Limb (tissue), 2 donors: ENCODE measurements around the gene STEAP1B.
"Not testable (repeated sequence)": the region's sequence is repeated elsewhere in the genome, so short reads cannot be mapped to it uniquely, and the experiment has no call there.

Experiments used
- DNase-seq, 2 donors: peaks; one replicate each; pipeline ENCODE4 v3.0.0-alpha.2; 2016; ENCODE audit errors: extremely low spot score in 2 of 2

Gene STEAP1B

DNA sequence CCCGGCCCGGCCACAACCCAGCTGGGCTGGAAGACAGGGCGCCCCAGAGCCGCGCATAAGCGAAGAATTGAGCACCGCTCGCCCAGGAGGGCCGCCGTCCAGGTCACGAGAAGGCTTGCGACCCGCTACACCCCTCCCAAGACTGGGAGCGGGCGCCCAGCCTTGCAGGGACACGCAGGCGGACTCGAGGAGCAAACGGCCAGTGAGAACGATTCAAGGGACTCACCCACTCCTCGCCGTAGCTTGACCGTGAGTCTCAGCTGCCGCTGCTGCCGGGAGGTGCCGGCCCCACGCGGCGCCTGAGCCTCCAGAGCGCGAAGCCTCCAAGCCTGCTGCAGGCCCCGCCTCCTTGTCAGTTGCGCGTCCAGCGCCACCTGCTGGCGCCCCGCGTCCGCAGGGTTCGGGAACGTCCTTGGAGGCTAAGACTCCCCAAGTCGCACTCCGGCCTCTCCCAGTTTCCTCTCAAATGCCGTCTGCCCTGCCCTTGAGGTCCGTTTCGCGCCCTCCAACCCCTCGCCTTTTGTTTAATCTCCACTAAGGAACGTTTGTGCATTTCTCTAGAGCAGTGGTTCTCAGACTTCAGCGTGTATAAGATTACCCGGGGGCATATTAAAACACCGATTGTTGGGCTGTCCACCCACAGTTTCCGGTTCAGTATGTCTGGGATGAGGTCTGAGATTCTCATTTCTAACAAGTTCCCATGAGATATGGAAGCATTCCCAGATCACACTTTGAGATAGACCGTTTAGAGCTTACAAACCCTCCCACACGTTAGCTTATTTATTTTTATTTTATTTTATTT, at the start of gene STEAP1B:
Gene STEAP1B (minus strand): TSS at position 301 of the 802 bp plus-strand sequence. CDS start 5,333 bp downstream, outside the sequence.
- peak; percentile 72 to 93 for DNase-seq

DNA sequence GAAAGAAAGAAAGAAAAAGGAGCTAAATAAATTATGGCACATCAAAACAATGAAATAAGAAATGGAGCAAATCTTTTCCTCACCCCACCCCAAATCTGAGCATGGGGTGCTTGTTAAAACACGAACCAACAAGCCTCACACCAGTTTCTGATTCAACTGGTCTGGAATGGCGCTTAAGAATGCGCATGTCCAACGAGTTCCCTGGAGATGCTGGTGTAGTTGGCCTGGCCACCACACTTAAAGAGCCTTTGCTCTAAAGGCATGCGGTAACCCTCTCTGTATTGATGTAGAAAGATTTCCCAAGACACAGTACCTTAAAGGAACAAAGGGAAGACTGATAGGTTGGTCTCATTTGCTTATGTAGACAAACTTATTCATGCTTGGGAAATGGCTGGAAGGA, 49.1 kb upstream of the STEAP1B start:
- DNase-seq, result no peak

DNA sequence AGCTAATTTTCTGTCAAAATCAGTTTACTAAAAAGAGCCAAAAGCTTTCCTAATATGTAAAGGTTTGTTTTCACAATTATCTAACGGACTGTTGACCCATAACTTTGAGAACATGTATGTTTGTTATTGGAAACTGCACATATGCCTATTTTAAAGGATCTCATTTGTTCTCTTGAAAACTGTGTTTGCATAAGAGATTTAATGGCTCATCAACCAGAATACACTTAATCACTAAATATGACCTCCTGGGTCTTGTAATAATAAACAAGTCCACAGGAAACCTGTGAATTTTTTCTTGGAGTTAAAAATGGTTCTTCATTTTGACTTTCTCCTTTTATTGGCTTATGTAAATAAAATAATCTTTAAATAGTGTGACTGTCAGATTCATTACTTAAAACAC, 48.3 kb upstream of the STEAP1B start:
- no peak for DNase-seq

- no peak for DNase-seq
Measured at GRCh38 chr7:22546769-22547168, 46.8 kb upstream of the STEAP1B start.

DNA sequence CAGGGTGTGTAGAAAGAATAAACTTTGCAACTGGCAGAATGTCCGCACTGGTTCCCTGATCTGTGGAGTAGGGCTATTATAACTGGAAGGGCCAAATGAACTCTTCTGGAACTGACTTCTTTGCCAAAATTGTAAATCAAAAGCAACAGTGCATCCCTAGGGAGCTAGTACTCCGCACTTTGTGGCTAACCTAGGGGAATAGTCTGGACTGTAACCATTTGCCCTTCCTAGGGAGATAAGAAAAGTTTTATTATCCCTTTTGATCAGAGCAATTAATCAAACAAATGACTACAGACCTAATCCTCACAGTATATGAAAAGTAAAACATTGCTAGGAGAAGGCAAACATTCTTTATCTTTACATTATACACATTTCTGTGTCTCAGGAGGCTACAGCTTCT, 45.5 kb upstream of the STEAP1B start:
- DNase-seq, result no peak

- DNase-seq, result no peak
Measured at GRCh38 chr7:22544245-22544644, 44.3 kb upstream of the STEAP1B start.

- DNase-seq, result no peak
Measured at GRCh38 chr7:22543169-22543568, 43.2 kb upstream of the STEAP1B start.

- no peak for DNase-seq
Measured at GRCh38 chr7:22542669-22543068, 42.7 kb upstream of the STEAP1B start.

- no peak for DNase-seq
Measured at GRCh38 chr7:22542254-22542653, 42.3 kb upstream of the STEAP1B start.

DNA sequence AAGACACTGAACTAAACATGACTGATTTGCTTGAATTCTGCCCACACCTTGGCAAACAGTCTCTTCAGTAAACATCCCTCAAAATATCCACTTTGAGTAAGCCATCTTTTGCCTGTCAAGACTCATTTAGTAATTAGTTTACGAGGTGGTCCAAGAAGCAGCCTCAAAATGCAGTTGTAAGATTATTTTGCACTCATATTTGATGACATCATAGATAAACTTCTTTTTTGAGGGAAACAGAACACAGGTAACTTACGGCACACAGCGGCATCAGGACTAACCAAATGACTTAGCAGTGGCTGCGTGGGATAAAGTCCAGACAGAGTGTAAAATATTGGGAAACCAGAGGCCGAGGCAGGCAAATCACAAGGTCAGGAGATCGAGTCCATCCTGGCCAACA, 41.8 kb upstream of the STEAP1B start:
- no peak for DNase-seq

DNA sequence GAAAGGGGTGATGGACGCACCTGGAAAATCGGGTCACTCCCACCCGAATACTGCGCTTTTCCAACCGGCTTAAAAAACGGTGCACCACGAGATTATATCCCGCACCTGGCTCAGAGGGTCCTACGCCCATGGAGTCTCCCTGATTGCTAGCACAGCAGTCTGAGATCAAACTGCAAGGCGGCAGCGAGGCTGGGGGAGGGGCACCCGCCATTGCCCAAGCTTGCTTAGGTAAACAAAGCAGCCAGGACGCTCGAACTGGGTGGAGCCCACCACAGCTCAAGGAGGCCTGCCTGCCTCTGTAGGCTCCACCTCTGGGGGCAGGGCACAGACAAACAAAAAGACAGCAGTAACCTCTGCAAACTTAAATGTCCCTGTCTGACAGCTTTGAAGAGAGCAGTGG, 28.5 kb upstream of the STEAP1B start:
- not testable (repeated sequence) for DNase-seq

DNA sequence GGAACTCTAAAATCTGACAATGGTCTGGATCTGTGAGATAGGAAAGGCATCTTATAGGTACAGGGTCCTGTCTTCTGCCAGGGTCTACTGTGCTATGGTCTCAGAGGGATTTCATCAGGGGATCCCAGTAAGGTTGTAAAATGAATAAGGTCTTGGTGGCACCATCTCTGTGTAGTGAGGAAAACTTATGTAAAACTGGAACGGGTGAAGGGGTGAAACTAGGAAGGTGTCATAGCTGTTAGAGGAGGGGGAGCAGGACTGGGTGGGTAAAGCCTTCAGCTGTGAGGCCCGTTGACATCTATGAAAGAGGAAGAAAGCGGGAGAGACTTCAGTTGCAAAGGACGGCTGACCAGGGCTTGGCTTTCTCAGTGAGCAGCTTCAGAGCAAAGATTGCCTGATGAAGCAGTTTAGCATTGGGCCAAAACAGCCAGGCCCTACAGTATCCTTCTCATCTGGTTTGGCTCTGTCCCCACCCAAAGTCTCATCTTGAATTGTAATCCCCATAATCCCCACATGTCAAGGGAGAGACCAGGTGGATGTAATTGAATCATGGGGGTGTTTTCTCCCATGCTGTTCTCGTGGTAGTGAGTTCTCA, 24.5 kb upstream of the STEAP1B start:
- not testable (repeated sequence) for DNase-seq

GRCh38 chr7:22523478-22524352, 23.7 kb upstream of the STEAP1B start:
- not testable (repeated sequence) for DNase-seq

DNA sequence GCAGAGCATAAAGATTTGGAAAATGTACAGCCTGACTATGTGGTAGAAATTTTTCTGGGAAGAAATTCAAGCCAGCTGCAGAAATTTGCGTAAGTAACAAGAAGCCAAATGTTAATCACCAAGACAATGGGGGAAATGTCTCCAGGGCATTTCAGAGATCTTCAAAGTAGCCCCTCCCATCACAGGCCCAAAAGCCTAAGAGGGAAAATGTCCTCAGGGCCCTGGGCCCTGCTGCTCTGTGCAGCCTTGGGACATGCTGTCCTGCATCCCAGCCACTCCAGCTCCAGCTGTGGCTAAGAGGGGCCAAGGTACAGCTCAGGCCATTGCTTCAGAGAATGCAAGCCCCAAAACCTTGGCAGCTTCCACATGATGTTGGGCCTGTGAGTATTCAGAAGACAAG, 19.6 kb upstream of the STEAP1B start:
- not testable (repeated sequence) for DNase-seq

DNA sequence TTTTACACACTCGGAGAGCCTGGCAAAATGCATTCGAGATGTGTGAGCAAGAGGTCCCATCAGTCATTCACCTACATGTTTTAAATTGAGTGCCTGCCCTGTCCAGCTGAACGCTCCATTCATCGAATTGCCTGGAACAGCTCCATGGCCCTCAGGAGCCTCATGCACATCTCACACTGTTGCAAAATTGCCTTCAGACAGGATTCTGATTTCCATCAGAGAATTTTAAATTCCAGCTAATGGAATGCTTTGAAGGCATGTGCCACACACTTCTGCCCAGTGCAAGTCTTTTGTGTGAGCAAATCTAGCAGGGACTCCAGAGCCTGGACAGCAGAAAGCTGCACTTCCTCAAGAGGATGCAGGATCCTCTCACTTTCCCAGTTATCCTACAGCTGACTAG, 17.0 kb upstream of the STEAP1B start:
- DNase-seq, result not testable (repeated sequence)

- DNase-seq, result not testable (repeated sequence)
Measured at GRCh38 chr7:22514963-22515362, 15.0 kb upstream of the STEAP1B start.

DNA sequence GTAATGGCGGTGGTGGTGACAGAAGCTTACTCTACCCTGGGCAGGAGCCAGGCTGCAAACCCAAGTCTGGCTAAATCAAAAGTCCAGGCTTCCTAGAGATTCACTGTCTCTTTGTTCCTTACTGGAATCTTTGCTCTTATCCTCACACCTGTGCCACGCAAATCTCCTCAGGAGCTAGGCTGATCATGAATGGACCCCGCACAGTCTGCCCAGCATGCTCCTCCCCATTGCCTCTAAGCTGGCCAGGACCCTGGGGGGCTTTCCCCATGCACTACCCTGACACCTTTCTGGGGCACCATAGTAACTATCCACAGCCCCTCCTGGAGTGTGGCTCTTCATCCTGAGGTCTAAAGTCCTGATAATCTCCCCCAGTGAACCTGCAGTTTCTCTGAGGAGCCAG, 7.3 kb upstream of the STEAP1B start:
- DNase-seq, result not testable (repeated sequence)

DNA sequence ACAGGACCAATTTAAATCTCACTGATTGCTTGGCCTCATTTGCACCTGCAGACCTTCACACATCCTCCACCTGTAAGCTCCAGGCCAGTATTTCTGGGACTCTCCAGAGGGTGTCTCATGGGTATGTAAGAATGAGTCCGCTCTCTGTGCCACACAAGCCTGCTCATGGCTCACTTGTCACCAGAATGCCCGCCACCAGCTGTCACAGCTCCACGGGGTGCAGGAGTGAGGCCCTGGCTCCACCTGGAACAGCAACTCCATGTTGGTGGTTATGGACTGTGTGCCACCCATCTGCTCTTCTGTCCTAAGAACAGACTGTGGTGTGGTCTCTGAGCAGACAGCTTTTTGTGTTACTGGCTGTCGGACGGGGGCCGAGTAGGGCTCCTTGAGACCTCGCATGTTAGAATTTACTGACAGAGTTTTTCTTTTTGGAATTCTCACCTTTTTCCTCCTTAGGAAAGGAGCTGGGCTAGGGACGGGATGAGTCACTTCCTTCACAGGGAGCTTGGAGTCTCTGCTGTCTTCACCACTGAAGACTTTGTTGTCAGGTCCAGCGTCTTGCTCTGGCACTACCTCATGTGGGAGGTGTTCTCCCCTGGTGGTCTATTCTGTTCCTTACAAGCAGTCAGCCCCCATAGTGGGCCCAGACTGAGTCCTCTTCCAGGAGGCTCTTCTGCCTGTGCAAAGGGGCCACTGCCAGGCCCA, 6.5 kb upstream of the STEAP1B start:
- not testable (repeated sequence) for DNase-seq

- not testable (repeated sequence) for DNase-seq
Measured at GRCh38 chr7:22504519-22504918, 4.5 kb upstream of the STEAP1B start.

DNA sequence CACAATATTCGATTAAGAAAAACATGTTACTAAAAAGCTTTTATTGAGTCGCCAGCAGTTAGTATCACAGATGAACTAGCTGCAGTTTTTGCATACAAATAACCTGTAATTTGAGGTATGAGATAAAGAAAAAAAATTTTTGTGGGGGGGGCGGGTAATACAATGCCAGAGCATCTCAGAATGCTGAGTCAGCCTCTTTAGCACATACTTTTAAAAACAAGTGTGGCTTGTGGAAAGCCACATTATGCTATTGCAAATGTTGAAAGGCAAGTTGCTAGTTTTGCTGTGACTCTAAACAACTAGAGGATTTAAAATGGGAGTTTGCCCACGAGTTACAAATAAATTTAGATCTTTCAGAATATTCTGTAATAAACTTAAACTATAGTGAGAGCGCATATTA, 2.1 kb upstream of the STEAP1B start:
- DNase-seq, result not testable (repeated sequence)

DNA sequence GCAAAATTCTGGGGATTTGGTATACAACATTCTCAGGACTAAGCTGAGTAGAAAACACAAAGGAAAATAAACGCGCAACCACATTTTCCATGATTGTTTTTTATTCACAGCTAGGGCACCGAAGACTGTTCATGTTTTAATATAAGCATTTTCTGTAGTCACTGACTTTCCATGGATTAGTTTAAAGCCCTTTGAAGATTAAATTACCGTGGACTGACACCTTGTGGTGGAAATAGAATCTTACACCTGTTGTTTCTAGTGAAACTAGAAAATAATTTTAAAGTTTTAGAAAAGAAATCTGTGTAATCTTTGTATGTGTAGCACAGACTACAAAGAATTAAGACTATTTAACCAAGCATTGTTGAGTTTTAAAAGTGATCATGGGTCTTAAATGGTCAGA, 1.3 kb upstream of the STEAP1B start:
- DNase-seq, result peak in 1 of 2 donors; percentile 42
